DND-41 (cell line): Measurements from ENCODE around the gene TH.

Source experiments
- EZH2 ChIP-seq: IDR thresholded peaks from 3 replicates; pipeline ENCODE4 v1.6.1; 2012; ENCODE audit warnings: borderline replicate concordance, low read depth, mild to moderate bottlenecking, moderate library complexity, low read length, inconsistent platforms; ENCODE audit not compliant: severe bottlenecking
- TF ChIP-seq, protein P1 (sequence below): IDR thresholded peaks from 2 replicates; pipeline ENCODE4 v1.5.1; 2012; ENCODE audit warnings: borderline replicate concordance, low read length, moderate library complexity, mild to moderate bottlenecking; ENCODE audit not compliant: poor library complexity, severe bottlenecking; ENCODE audit errors: extremely low read depth

GRCh38 chr11:2163428-2163978, 8.1 kb downstream of the TH start:
- TF ChIP-seq, protein P1, sequence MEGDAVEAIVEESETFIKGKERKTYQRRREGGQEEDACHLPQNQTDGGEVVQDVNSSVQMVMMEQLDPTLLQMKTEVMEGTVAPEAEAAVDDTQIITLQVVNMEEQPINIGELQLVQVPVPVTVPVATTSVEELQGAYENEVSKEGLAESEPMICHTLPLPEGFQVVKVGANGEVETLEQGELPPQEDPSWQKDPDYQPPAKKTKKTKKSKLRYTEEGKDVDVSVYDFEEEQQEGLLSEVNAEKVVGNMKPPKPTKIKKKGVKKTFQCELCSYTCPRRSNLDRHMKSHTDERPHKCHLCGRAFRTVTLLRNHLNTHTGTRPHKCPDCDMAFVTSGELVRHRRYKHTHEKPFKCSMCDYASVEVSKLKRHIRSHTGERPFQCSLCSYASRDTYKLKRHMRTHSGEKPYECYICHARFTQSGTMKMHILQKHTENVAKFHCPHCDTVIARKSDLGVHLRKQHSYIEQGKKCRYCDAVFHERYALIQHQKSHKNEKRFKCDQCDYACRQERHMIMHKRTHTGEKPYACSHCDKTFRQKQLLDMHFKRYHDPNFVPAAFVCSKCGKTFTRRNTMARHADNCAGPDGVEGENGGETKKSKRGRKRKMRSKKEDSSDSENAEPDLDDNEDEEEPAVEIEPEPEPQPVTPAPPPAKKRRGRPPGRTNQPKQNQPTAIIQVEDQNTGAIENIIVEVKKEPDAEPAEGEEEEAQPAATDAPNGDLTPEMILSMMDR, result no peak
- no peak for TF ChIP-seq EZH2
